CD4-positive, alpha-beta T cell (primary cell): ENCODE data around the gene MYO5A. TPM values are rescaled to one million over a fixed set of nuclear protein-coding genes. Genes with fewer than 3 reads are reported as not detected.

Source experiments
- ATAC-seq: fragments of 200-7000 bp; cut with Tn5 transposase; one replicate; pipeline ENCODE4 v1.10.0; 2022; ENCODE audit warnings: mild to moderate bottlenecking; ENCODE audit not compliant: poor library complexity
- CTCF ChIA-PET: fragments of 350-600 bp; sonication (Branson Sonifier 250); formaldehyde crosslinking; loops from one replicate; lab custom pipeline; 2021; ENCODE audit warnings: antibody characterized with exemption, inconsistent platforms; lab: Charles Lee
- POLR2A ChIA-PET: fragments of 350-600 bp; sonication (Branson Sonifier 250); formaldehyde crosslinking; loops from one replicate; lab custom pipeline; 2021; ENCODE audit warnings: antibody characterized with exemption, inconsistent platforms; lab: Charles Lee
- DNase-seq, 14 experiments: peaks; one replicate each; pipeline ENCODE4 v3.0.0-alpha.2; 2013 to 2020; ENCODE audit warnings: mixed read lengths in 2 of 14
- H3K27ac ChIP-seq, 2 donors: one replicate each; pipeline versions ENCODE4 v1.5.1 to v1.7.0; 2013; ENCODE audit warnings: low read length in 2 of 2, low read depth in 1 of 2, mild to moderate bottlenecking in 1 of 2
- H3K27me3 ChIP-seq, 2 experiments: 1 replicate in 1 of 2; 2 replicates in 1 of 2; pipeline versions ENCODE4 v1.6.1 to v1.7.0; 2013; ENCODE audit warnings: low read length in 2 of 2, control low read depth in 1 of 2, mild to moderate bottlenecking in 1 of 2, moderate library complexity in 1 of 2; ENCODE audit not compliant: insufficient read depth in 2 of 2, control insufficient read depth in 1 of 2
- H3K36me3 ChIP-seq: one replicate; pipeline ENCODE4 v1.6.1; 2013; ENCODE audit warnings: low read length, control low read depth; ENCODE audit not compliant: insufficient read depth
- H3K4me1 ChIP-seq: one replicate; pipeline ENCODE4 v1.6.1; 2013; ENCODE audit warnings: low read length, control low read depth; ENCODE audit not compliant: insufficient read depth
- H3K4me3 ChIP-seq: one replicate; pipeline ENCODE4 v1.5.1; 2013; ENCODE audit warnings: mild to moderate bottlenecking, low read length, moderate library complexity
- H3K9me3 ChIP-seq, 2 experiments: 1 replicate in 1 of 2; 2 replicates in 1 of 2; pipeline versions ENCODE4 v1.6.1 to v1.7.0; 2013; ENCODE audit warnings: low read length in 2 of 2, mild to moderate bottlenecking in 2 of 2, control low read depth in 1 of 2, moderate library complexity in 1 of 2; ENCODE audit not compliant: control insufficient read depth in 1 of 2, insufficient read depth in 1 of 2
- H3K27ac Mint-ChIP-seq: one replicate; pipeline ENCODE4 v1.8.0; 2020; ENCODE audit warnings: mixed read lengths
- H3K27me3 Mint-ChIP-seq: one replicate; pipeline ENCODE4 v1.8.0; 2021; ENCODE audit warnings: mixed read lengths
- H3K36me3 Mint-ChIP-seq: one replicate; pipeline ENCODE4 v1.8.0; 2021; ENCODE audit warnings: low read depth, mixed read lengths
- H3K4me1 Mint-ChIP-seq: one replicate; pipeline ENCODE4 v1.8.0; 2021; ENCODE audit warnings: low read depth, mixed read lengths
- H3K4me3 Mint-ChIP-seq: one replicate; pipeline ENCODE4 v1.8.0; 2020; ENCODE audit warnings: mild to moderate bottlenecking, mixed read lengths
- H3K9me3 Mint-ChIP-seq: one replicate; pipeline ENCODE4 v1.8.0; 2020; ENCODE audit warnings: mixed read lengths
- CTCF ChIP-seq: fragments of 200-600 bp; IDR thresholded peaks from one replicate; pipeline ENCODE4 v1.8.0; 2022; ENCODE audit warnings: antibody characterized with exemption, mild to moderate bottlenecking
- intact Hi-C, 2 experiments: fragments of 100-400 bp; cut with DNase I in 1 of 2; cut with micrococcal nuclease in 1 of 2; formaldehyde crosslinking; loops; one replicate each; pipeline versions ENCODE4 v1.15.1 to v1.9.0; 2023 to 2025; cut with DNase I, micrococcal nuclease
- total RNA-seq, 174 experiments: library from RNA in 2 of 174; stranded (reverse) in 2 of 174; gene quantifications; one replicate each; pipeline ENCODE4 v1.2.3 and lab custom pipeline; 2021 to 2026

MYO5A gene
- total RNA-seq, 2 experiments from 2014 or later = 25.5 TPM

- H3K27ac Mint-ChIP-seq = no peak overlapping the region
- no peak overlapping the region for H3K4me3 ChIP-seq
- TF ChIP-seq CTCF = no peak
- H3K27me3 Mint-ChIP-seq = no peaks in the 10 kb centered on the region
- H3K4me1 Mint-ChIP-seq = no peaks in the 10 kb centered on the region
- ATAC-seq = no peak
- POLR2A ChIA-PET = interaction anchor here (0.7 kb wide), 1 partner anchor 9 kb away, joined by 3 read pairs; no protein-coding TSS in a partner anchor
- peaks cover 33% of the 10 kb centered on the region for H3K36me3 ChIP-seq
- peaks cover 6% of the 10 kb centered on the region for H3K4me1 ChIP-seq
- intact Hi-C loops = no loop called here
- H3K27me3 ChIP-seq = no peaks in the 10 kb centered on the region
- peak in 1 of 14 experiments; percentile 46 for DNase-seq
- H3K4me3 Mint-ChIP-seq = no peak overlapping the region
- no peak overlapping the region for H3K27ac ChIP-seq
- H3K36me3 Mint-ChIP-seq = peaks cover 56% of the 10 kb centered on the region
- H3K9me3 ChIP-seq = peaks cover 8 to 11% of the 10 kb centered on the region in 2 experiments
- CTCF ChIA-PET = no interaction called here
- peaks cover 6% of the 10 kb centered on the region for H3K9me3 Mint-ChIP-seq
These were observed 17.5 kb upstream of the MYO5A start for GRCh38 chr15:52546031-52546751.

- Mint-ChIP-seq H3K27ac (no peak overlapping the region), H3K27me3 (no peaks in the 10 kb centered on the region), H3K36me3 (peaks cover 1% of the 10 kb centered on the region), H3K9me3 (peaks cover 3% of the 10 kb centered on the region), H3K4me3 (no peak overlapping the region), H3K4me1 (no peaks in the 10 kb centered on the region)
- Histone ChIP-seq H3K4me1 (no peaks in the 10 kb centered on the region), H3K9me3 (peaks cover under 1 to 5% of the 10 kb centered on the region in 2 experiments), H3K27me3 (no peaks in the 10 kb centered on the region), H3K27ac (no peak overlapping the region), H3K36me3 (no peaks in the 10 kb centered on the region), H3K4me3 (no peak overlapping the region)
- ChIA-PET POLR2A (no interaction called here), CTCF (no interaction called here)
- no peak for TF ChIP-seq CTCF
- intact Hi-C loops = no loop called here
- no peak for ATAC-seq
- no peak for DNase-seq
These were observed 11.8 kb upstream of the MYO5A start for GRCh38 chr15:52540374-52541012.

GRCh38 chr15:52537459-52537858 lies 8.8 kb upstream of the MYO5A start:
- ChIA-PET CTCF (interaction anchor here (1.7 kb wide), 1 partner anchor 8 kb away, joined by 4 read pairs; the partner anchor contains the start of gene MYO5A), POLR2A (no interaction called here)
- no peaks in the 10 kb centered on the region for H3K4me1 Mint-ChIP-seq
- Histone ChIP-seq H3K4me3 (no peak overlapping the region), H3K27me3 (no peaks in the 10 kb centered on the region), H3K27ac (no peak overlapping the region), H3K4me1 (no peaks in the 10 kb centered on the region), H3K36me3 (no peaks in the 10 kb centered on the region), H3K9me3 (peaks cover 0 to 5% of the 10 kb centered on the region in 2 experiments)
- no peaks in the 10 kb centered on the region for H3K36me3 Mint-ChIP-seq
- no peak overlapping the region for H3K4me3 Mint-ChIP-seq
- peaks cover 2% of the 10 kb centered on the region for H3K9me3 Mint-ChIP-seq
- H3K27ac Mint-ChIP-seq = no peak overlapping the region
- ATAC-seq (no peak), DNase-seq (no peak)
- H3K27me3 Mint-ChIP-seq = no peaks in the 10 kb centered on the region
- no peak for TF ChIP-seq CTCF
- intact Hi-C loops = no loop called here
